GM15510 (cell line): ENCODE measurements around the gene GLYAT.

Experiments
- POLR2A ChIP-seq: IDR thresholded peaks from 3 replicates; pipeline ENCODE4 v1.6.1; 2011; ENCODE audit warnings: borderline replicate concordance; ENCODE audit not compliant: insufficient read length; ENCODE audit errors: extremely low read depth

The GLYAT gene

DNA sequence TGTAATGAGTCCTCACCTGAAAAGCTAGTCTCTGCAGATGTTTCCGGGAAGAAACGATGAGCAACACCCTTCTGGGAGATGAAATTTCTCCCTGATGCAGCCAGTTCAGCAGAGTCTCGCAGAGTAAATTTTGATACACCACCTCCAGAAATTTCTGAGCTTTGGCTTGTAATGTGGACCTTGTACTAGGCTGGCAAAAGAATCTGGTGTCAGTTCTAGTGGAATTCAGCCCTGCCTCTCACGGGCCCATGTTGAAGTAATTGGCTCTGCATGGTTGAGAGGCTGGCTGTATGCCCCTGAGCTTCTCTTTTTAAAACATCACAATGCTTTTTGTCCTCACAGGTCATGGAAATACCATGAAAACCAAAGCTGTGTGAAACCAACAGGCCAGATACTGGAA is at the start of gene GLYAT:
Gene GLYAT (minus strand): TSS at position 125 of the 400 bp plus-strand sequence. CDS start 7,447 bp downstream, outside the sequence.
- TF ChIP-seq POLR2A = no peak

DNA sequence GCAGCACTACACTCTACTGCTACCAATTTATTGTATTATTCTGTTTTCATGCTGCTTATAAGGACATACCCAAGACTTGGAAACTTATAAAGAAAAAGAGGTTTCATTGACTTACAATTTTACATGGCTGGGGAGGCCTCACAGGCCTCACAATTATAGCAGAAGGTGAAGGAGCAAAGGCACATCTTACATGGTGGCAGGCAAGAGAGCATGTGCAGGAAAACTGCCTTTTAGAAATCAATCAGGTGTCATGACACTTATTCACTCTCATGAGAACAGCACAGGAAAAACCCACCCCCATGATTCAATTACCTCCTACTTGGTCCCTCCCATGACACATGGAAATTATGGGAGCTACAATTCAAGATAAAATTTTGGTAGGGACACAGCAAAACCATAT is 49.6 kb upstream of the GLYAT start:
- no peak for TF ChIP-seq POLR2A

- TF ChIP-seq POLR2A = no peak
Observed at GRCh38 chr11:58780578-58780977, 48.8 kb upstream of the GLYAT start.

GRCh38 chr11:58776891-58777710 is 45.4 kb upstream of the GLYAT start:
- TF ChIP-seq POLR2A = no peak

DNA sequence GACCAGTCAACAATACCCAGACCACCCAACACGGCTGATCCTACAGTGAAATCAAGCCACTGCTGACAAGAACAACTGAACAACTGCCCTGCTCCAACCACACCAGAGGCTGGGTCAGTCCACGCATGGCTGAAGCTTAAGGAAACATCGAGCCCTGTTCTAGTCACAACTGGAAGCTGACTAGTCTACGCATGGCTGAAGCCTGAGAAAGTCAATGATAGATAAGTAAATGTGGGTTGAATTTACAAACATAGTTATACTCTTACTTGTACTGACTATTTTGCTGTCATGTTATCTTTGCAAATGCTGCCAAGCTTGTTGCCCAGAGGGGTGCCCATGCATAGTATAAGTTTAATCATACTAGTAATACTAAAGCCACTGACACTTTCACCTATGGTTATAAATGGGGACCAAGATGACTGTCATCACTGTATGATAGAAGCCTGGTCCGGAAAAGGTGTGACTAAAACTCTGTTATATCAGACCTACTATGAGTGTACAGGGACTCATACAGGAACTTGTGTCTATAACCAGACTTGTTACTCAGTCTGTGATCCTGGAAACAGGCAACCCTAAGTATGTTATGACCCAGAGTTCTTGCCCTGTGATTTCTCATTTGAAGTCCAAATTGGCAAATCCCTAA is 43.4 kb upstream of the GLYAT start:
- no peak for TF ChIP-seq POLR2A

- no peak for TF ChIP-seq POLR2A
Observed at GRCh38 chr11:58774164-58774593, 42.4 kb upstream of the GLYAT start.

- no peak for TF ChIP-seq POLR2A
Observed at GRCh38 chr11:58773337-58773736, 41.6 kb upstream of the GLYAT start.

GRCh38 chr11:58772329-58773285 is 40.9 kb upstream of the GLYAT start:
- TF ChIP-seq POLR2A = no peak

DNA sequence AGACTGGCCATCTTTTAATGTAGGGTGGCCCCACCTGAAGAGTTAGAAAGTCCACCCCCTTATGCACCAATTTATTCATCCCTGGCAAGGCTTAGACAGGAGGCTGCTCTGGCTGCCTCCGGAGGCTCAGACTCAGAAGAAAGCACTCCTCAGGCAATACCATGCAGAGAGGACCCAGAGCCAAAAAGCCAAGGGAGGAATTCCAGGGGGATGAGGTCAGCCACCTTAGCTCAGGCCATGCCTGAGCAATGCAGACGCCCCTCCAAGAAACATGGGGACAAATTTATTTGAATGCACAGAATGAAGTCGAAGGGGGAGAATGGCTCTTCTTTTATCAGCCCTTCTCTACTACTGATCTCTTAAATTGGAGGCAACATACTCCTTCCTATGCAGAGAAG is 39.7 kb upstream of the GLYAT start:
- no peak for TF ChIP-seq POLR2A

DNA sequence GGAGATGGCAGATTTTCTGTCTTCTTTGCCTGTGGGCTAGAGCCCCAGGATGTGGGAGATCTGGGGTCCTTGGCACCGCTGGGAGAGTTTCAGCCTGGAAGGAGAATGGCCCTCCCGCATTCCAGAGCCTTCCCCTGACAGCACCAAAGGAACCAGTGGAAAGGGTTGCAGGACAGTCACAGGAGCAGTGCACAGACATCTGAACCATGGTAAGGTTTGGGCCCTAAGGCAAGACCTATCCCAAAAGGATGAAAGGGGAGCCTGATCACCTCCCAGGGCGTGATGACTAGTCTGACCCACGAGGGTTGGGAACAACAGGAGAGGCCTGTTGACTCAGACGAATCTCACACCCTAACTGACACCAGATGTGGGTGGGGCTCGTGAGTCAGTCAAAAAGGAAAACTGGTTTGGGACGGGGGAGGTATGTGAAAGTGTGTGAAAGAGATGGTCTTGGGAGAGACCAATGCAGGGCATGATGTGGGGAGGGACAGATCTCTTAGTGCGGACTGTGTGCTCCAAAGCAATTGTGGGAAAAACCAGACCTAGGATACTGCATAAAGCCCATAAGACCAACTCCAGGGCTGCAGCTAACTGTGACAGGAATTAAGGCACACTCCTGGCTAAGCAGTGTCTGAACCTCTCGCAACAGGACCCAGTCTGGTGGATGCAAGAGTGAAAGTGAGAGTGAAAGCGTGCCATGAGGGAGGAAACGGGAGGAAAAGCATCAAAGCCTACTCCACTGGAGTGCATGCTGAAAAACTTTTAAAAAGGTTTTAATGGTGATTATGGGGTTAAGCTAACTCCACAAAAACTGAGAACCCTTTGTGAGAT is 39.1 kb upstream of the GLYAT start:
- no peak for TF ChIP-seq POLR2A

DNA sequence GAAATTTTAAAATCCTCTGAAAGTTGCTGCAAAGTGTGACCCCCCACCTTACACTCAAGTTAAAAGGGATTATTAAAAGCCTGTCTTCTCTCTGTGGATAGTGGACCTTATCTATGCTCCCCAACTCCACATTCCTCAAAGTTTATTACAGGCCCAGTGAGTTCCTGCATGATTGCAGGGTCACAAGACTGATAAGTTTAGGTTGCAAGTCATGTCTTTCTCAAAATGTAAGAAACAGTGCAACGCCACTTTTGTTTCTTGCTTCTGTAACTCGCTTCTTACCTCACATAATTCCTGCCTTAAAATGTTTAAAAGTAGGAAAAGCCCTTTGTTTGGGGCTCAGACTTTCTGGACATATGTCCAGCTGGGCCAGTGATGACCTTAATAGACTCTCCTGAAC is 38.4 kb upstream of the GLYAT start:
- no peak for TF ChIP-seq POLR2A

- no peak for TF ChIP-seq POLR2A
Observed at GRCh38 chr11:58769308-58769707, 37.6 kb upstream of the GLYAT start.

- no peak for TF ChIP-seq POLR2A
Observed at GRCh38 chr11:58768137-58768536, 36.4 kb upstream of the GLYAT start.

DNA sequence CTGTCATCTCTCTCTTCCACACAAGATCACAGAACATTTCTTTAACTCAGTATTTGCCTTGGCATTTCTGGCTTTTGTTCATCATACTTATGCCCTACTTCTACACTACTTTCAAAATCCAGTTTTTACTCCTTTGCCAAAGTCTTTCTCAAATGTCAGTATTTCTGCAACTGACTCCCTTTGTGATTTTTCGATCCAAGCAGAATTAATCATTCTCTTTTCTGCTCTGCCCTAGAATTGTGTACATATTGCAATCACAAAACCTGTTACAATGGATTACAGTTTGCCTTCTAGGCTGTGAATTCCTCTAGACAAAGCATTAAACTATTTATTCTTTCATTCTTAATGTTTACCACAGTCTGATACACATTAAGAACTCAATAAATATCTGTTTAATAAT is 33.3 kb upstream of the GLYAT start:
- no peak for TF ChIP-seq POLR2A
